ENCODE data around the gene SLC38A7.
A peak's percentile ranks its signal among the peaks of the same experiment; 100 is the strongest.

Gene SLC38A7

GRCh38 chr16:58635502-58635901 is 49.1 kb downstream of the SLC38A7 start:
- TF ChIP-seq, protein P1, sequence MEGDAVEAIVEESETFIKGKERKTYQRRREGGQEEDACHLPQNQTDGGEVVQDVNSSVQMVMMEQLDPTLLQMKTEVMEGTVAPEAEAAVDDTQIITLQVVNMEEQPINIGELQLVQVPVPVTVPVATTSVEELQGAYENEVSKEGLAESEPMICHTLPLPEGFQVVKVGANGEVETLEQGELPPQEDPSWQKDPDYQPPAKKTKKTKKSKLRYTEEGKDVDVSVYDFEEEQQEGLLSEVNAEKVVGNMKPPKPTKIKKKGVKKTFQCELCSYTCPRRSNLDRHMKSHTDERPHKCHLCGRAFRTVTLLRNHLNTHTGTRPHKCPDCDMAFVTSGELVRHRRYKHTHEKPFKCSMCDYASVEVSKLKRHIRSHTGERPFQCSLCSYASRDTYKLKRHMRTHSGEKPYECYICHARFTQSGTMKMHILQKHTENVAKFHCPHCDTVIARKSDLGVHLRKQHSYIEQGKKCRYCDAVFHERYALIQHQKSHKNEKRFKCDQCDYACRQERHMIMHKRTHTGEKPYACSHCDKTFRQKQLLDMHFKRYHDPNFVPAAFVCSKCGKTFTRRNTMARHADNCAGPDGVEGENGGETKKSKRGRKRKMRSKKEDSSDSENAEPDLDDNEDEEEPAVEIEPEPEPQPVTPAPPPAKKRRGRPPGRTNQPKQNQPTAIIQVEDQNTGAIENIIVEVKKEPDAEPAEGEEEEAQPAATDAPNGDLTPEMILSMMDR (IDR thresholded peaks at IDR 0.05; ENCODE audit: low read depth, low read length), result no peak
- DNase-seq (ENCODE audit: extremely low read depth, low read depth), result no peak

DNA sequence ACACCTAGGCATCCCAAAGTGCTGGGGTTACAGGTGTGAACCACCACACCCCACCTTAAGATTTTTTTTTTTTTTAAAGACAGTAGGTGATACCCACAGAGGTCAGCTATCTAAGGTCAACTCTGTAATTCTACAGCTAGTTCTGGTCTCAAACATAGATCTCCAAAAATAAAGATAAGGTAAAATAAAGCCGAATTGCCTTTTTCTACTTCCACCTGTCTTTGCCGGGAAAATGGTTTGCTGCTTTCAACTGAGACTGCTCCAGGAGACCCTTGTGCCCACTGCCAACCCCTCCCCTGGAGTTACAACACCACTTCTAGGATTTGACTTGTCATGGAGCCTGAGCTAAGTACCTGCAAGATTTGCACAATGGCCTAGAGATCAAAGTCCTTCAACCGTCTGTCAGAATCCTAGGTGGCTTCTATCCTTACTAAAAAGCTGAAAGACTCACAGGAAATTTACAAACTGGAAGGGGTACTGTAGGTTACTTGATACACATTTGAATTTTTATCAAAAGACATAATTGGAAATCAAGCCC is 50.2 kb downstream of the SLC38A7 start:
- DNase-seq (ENCODE audit: extremely low read depth, low read depth), result no peak
- TF ChIP-seq, protein P1 (IDR thresholded peaks at IDR 0.05; ENCODE audit: low read depth, low read length), result no peak

GRCh38 chr16:58629733-58630640 is 54.6 kb downstream of the SLC38A7 start, which contains the start of gene CNOT1:
Gene CNOT1, minus strand, starts transcription at chr16:58629826. Its CDS starts 30,489 bp downstream, at chr16:58599337.
- peak; percentile 99 for DNase-seq (ENCODE audit: extremely low read depth, low read depth)

GRCh38 chr16:58628845-58629732 is 55.5 kb downstream of the SLC38A7 start:
- TF ChIP-seq, protein P1 (IDR thresholded peaks at IDR 0.05; ENCODE audit: low read depth, low read length), result no peak
- DNase-seq (ENCODE audit: extremely low read depth, low read depth), result no peak

More at GRCh38 chr16:58629733-58630640, 54.6 kb downstream of the SLC38A7 start, which contains the start of gene CNOT1:
- TF ChIP-seq, protein P1 (IDR thresholded peaks at IDR 0.05; ENCODE audit: low read depth, low read length), result no peak

GRCh38 chr16:58624209-58624608 is 60.4 kb downstream of the SLC38A7 start:
- TF ChIP-seq, protein P1 (IDR thresholded peaks at IDR 0.05; ENCODE audit: low read depth, low read length), result no peak

DNA sequence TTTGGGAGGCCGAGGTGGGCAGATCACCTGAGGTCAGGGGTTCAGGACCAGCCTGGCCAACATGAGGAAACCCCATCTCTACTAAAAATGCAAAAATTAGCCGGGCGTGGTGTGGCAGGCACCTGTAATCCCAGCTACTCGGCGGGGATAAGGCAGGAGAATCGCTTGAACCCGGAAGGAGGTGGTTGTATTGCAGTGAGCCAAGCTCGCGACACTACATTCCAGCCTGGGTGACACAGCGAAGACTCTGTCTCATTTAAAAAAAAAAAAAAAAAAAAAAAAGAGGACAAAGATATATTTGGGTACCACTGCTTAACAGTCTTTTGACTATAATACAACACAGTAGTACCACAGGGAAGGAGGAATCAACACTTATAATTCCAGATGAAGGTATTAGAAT is 64.2 kb downstream of the SLC38A7 start:
- DNase-seq (ENCODE audit: extremely low read depth, low read depth), result no peak
- TF ChIP-seq, protein P1 (IDR thresholded peaks at IDR 0.05; ENCODE audit: low read depth, low read length), result no peak

More at GRCh38 chr16:58624209-58624608, 60.4 kb downstream of the SLC38A7 start:
- no peak for DNase-seq (ENCODE audit: extremely low read depth, low read depth)

All from AG09319 (cell line).